Cardiac fibroblast (primary cell): ENCODE results near the gene NR2F2.

ENCODE experiments used
- DNase-seq, 2 donors: peaks; one replicate each; pipeline versions ENCODE4 v3.0.0 to v3.0.0-alpha.2; 2010; ENCODE audit warnings: low read depth in 2 of 2
- H3K4me3 ChIP-seq, 2 donors: replicated peaks in 1 of 2; 1 replicate in 1 of 2; 2 replicates in 1 of 2; pipeline ENCODE4 v1.5.1; 2011; ENCODE audit warnings: low read depth in 2 of 2, low read length in 2 of 2, mild to moderate bottlenecking in 2 of 2, moderate library complexity in 1 of 2
- CTCF ChIP-seq: IDR thresholded peaks from one replicate; pipeline ENCODE4 v1.5.1; 2011; ENCODE audit warnings: low read depth, mild to moderate bottlenecking, low read length, inconsistent platforms

Gene NR2F2

GRCh38 chr15:96294766-96295165 is 35.7 kb upstream of the NR2F2 start:
- no peak for DNase-seq
- TF ChIP-seq CTCF: no peak

DNA sequence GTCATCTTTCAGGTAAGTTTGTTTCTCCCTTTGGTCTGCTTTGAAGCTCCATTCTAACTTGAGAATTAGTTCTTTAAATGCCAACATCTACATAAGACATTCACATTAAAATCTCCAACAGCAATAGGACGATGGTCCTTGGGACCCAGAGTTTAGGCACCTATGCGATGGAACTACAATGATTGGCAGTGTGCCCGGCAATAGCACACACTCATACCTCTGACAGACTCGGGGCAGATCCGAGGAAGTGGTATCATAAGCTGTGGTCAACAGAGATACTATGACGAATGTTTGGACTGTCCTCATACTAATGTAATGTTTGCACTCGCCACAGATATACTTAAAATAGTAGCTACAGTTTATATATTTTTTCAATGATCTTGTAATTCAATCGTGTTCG is 34.2 kb upstream of the NR2F2 start:
- no peak overlapping the region for H3K4me3 ChIP-seq
- TF ChIP-seq CTCF: no peak
- peak; percentile 34 to 86 for DNase-seq

More at GRCh38 chr15:96294766-96295165, 35.7 kb upstream of the NR2F2 start:
- H3K4me3 ChIP-seq: no peak overlapping the region

GRCh38 chr15:96297783-96298182 is 32.7 kb upstream of the NR2F2 start:
- no peak for TF ChIP-seq CTCF
- no peak for DNase-seq
- H3K4me3 ChIP-seq: no peak overlapping the region

DNA sequence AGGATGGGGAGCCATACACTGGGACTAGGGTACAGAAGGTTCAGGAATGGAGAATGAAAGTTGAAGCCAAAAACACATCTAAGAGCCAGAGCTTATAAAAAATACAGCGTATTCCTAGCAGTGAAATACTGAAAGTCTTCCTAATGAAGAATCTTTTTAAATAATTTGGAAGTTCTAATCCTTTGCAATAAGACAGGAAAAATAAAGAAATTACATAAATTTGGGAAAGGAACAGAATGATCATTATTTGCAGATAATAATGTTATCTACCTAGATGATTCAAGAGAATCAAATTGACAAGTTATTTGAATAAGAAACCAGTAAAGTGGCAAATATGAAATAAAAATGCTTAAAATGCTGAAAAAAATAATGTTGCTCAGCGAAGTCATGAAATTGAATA is 32.3 kb upstream of the NR2F2 start:
- no peak overlapping the region for H3K4me3 ChIP-seq
- no peak for DNase-seq
- TF ChIP-seq CTCF: no peak

GRCh38 chr15:96300836-96301235 is 29.7 kb upstream of the NR2F2 start:
- no peak overlapping the region for H3K4me3 ChIP-seq

GRCh38 chr15:96303503-96304056 is 26.9 kb upstream of the NR2F2 start:
- no peak for TF ChIP-seq CTCF
- no peak for DNase-seq
- no peak overlapping the region for H3K4me3 ChIP-seq

More at GRCh38 chr15:96300836-96301235, 29.7 kb upstream of the NR2F2 start:
- DNase-seq: no peak
- TF ChIP-seq CTCF: no peak

GRCh38 chr15:96304839-96305238 is 25.7 kb upstream of the NR2F2 start:
- DNase-seq: no peak
- no peak for TF ChIP-seq CTCF
- no peak overlapping the region for H3K4me3 ChIP-seq
